Central memory CD4-positive, alpha-beta T cell (primary cell): ENCODE measurements around the gene SLC1A4.
"Not testable (repeated sequence)": the region's sequence is repeated elsewhere in the genome, so short reads cannot be mapped to it uniquely, and the experiment has no call there.

Experiments
- DNase-seq: peaks from one replicate; pipeline ENCODE4 v3.0.0; 2022

The SLC1A4 gene

GRCh38 chr2:64995041-64995440, 5.8 kb downstream of the SLC1A4 start:
- no peak for DNase-seq

GRCh38 chr2:64996871-64997307, 7.7 kb downstream of the SLC1A4 start:
- no peak for DNase-seq

GRCh38 chr2:64998658-64999061, 9.5 kb downstream of the SLC1A4 start:
- no peak for DNase-seq

GRCh38 chr2:64999754-65000153, 10.6 kb downstream of the SLC1A4 start:
- no peak for DNase-seq

GRCh38 chr2:65000644-65001043, 11.4 kb downstream of the SLC1A4 start:
- no peak for DNase-seq

- no peak for DNase-seq
Observed at GRCh38 chr2:65003037-65003436, 13.8 kb downstream of the SLC1A4 start.

- not testable (repeated sequence) for DNase-seq
Observed at GRCh38 chr2:65004232-65004631, 15.0 kb downstream of the SLC1A4 start.

- no peak for DNase-seq
Observed at GRCh38 chr2:65013776-65014175, 24.6 kb downstream of the SLC1A4 start.

- DNase-seq: no peak
Observed at GRCh38 chr2:65015731-65016130, 26.5 kb downstream of the SLC1A4 start.

GRCh38 chr2:65016789-65017188, 27.6 kb downstream of the SLC1A4 start:
- DNase-seq: no peak

- no peak for DNase-seq
Observed at GRCh38 chr2:65017335-65017734, 28.1 kb downstream of the SLC1A4 start.

GRCh38 chr2:65018141-65018582, 29.0 kb downstream of the SLC1A4 start:
- no peak for DNase-seq

- no peak for DNase-seq
Observed at GRCh38 chr2:65019010-65019409, 29.8 kb downstream of the SLC1A4 start.

- no peak for DNase-seq
Observed at GRCh38 chr2:65019675-65020195, 30.5 kb downstream of the SLC1A4 start.

- not testable (repeated sequence) for DNase-seq
Observed at GRCh38 chr2:65020251-65020650, 31.1 kb downstream of the SLC1A4 start.

GRCh38 chr2:65020943-65021528, 31.8 kb downstream of the SLC1A4 start:
- no peak for DNase-seq

- DNase-seq: no peak
Observed at GRCh38 chr2:65021709-65022108, 32.5 kb downstream of the SLC1A4 start.

GRCh38 chr2:65022189-65022588, 33.0 kb downstream of the SLC1A4 start:
- no peak for DNase-seq

GRCh38 chr2:65023742-65024141, 34.5 kb downstream of the SLC1A4 start:
- no peak for DNase-seq

GRCh38 chr2:65024149-65024829, 35.1 kb downstream of the SLC1A4 start:
- no peak for DNase-seq

- no peak for DNase-seq
Observed at GRCh38 chr2:65025453-65026123, 36.4 kb downstream of the SLC1A4 start.

GRCh38 chr2:65026154-65026553, 37.0 kb downstream of the SLC1A4 start:
- no peak for DNase-seq

- DNase-seq: no peak
Observed at GRCh38 chr2:65026704-65027464, 37.7 kb downstream of the SLC1A4 start.
